ENCODE data around the gene TEPSIN.

DNA sequence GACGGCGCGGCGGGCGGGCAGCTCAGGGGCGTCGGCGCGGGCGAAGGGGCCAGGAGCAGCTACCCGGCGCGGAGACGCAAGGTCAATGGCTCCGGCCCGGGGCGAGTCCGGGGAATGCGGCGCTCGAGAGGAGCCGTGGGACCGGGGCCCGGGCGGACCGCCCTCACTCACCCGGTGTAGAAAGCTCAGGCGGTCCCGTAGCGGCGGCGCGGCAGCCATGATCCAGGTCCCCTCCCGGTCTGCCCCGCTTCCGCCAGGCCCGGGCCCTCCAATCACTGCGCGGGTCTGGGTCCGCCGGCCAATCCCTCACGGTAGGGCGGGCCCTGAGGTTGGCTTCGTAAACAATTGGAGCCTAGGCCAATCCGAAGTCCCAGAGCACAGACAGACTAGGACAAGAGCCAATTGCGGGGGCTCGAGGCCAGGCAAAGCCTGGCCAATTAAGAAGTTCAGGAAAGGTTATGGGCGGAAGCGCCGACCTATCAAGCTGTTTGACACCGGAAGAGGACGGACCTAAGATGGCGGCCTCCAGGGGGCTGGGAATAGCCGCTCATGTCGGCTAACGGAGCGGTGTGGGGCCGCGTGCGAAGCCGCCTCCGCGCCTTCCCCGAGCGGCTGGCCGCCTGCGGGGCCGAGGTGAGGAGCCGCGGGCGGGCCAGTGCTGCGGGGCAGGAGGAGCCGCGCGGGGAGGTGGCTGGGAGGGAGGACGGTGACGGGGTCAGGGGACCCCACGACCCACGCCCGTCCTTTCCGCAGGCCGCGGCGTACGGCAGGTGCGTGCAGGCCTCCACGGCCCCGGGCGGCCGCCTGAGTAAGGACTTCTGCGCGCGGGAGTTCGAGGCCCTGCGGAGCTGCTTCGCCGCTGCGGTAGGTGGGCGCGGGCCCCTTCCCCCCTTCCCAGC is at the start of gene TEPSIN, which contains the start of gene NDUFAF8:
- TF ChIP-seq POLR2A (IDR thresholded peaks at IDR 0.05) (peak; percentile 36), EP300 (IDR thresholded peaks at IDR 0.05) (no peak)
- TF ChIP-seq, protein P1, sequence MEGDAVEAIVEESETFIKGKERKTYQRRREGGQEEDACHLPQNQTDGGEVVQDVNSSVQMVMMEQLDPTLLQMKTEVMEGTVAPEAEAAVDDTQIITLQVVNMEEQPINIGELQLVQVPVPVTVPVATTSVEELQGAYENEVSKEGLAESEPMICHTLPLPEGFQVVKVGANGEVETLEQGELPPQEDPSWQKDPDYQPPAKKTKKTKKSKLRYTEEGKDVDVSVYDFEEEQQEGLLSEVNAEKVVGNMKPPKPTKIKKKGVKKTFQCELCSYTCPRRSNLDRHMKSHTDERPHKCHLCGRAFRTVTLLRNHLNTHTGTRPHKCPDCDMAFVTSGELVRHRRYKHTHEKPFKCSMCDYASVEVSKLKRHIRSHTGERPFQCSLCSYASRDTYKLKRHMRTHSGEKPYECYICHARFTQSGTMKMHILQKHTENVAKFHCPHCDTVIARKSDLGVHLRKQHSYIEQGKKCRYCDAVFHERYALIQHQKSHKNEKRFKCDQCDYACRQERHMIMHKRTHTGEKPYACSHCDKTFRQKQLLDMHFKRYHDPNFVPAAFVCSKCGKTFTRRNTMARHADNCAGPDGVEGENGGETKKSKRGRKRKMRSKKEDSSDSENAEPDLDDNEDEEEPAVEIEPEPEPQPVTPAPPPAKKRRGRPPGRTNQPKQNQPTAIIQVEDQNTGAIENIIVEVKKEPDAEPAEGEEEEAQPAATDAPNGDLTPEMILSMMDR (IDR thresholded peaks at IDR 0.05) = peak in 2 of 3 donors; percentile 27 to 45

Data from ovary (tissue), 3 donors.